A549 treated with AZD9567 at 1 μM for 4 hours (cell line): ENCODE data around the gene HYAL1. TPM values are rescaled to one million over a fixed set of nuclear protein-coding genes. Genes with fewer than 3 reads are reported as not detected.

Source experiments
- total RNA-seq: library from RNA; stranded (reverse); fragments of 200-300 nt; extraction: Qiagen RNA extraction; gene quantifications from 5 replicates; pipeline ENCODE4 v1.2.3, GENCODE V29; 2022; ENCODE audit not compliant: insufficient read depth

The HYAL1 gene, protein sequence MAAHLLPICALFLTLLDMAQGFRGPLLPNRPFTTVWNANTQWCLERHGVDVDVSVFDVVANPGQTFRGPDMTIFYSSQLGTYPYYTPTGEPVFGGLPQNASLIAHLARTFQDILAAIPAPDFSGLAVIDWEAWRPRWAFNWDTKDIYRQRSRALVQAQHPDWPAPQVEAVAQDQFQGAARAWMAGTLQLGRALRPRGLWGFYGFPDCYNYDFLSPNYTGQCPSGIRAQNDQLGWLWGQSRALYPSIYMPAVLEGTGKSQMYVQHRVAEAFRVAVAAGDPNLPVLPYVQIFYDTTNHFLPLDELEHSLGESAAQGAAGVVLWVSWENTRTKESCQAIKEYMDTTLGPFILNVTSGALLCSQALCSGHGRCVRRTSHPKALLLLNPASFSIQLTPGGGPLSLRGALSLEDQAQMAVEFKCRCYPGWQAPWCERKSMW
- total RNA-seq: 0.40 to 0.48 TPM (median 0.46 TPM) in 4 of 5 replicates, not detected in the other

DNA sequence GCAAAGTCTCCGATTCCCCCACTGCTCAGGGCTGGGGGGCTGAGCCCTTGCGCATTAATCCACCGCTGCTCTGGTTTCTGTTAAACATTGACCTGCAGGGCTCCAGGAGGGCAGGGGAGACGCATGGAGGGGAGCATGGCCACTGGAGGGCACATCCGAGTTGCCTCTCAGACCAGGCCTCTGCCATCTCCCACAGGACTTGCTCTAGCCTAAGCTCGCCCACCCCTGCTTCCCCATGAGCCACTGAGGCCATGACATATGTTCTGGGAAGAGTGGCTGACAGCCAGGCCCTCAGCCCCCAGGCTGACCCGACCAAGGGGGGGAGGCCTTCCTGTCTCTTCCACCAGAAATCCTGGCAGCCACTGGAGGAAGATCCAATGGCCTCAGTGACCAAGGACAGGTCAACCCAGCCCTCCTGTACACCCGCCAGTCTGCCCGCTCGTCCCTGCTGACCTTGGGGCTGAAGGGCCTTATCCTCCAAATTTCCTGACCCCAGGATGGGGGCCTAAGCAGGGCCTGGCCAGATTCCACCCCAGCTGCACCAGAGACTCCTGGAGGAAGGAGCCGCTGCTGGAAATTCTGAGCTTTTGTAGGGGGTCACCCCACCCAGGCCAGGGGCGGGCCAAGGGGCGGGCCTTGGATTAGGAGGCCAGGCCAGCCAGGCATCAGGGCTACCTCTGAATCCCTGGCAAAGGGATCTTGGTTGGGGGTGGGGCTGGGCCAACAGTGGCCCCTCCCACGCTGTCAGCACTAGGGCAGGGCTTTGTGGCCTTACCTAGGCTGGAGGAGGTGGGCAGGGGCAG, at the start of gene HYAL1:
TSS of gene HYAL1 (minus strand) at position 562 of the 803 bp plus-strand sequence. CDS start 618 bp downstream, outside the sequence.

DNA sequence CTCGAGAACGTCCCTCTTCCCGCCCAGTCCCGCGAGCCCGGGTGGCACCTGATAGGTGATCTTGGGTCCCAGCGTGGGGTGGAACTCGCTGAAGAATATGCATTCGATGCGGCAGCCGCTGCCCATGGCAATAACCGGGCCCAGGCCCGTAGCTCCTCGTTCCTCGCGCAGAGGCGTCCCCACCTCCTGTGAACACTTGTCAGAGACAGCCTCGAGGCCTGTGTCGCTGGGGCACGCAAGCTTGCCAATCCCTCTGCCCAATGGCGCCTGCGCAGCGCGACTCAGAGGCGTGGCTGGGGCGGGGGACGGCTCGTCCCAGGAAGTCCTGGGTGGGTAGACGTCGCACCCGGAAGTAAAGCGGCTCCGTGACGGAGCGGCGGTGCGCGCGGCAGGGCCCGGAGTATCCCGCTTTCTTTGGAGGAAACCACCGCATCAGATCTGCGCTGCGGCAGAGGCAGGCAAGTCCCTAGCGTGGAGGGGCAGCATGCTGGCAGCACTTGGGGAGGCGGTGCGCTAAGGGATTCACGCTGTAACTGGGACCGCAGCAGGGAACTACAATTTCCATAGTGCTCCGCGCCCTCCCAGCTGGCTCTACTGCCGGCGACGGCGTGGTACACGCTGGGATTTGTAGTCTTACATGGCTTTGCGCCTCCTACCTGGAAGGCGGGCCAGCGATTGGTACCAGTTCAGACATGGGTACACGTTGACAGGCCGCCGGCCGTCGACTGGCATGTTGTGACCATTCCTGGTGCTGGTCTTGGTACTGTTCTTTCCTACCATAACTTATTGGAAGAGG, 47.4 kb upstream of the HYAL1 start, which contains the start of the genes CYB561D2 and NPRL2:
TSS of gene CYB561D2 (plus strand) at position 336 of the 796 bp plus-strand sequence. CDS start 572 bp downstream, outside the sequence.
TSS of gene NPRL2 (minus strand) at position 249 of the 796 bp plus-strand sequence. CDS start at position 126, 123 bp downstream.

GRCh38 chr3:50345586-50346234, 42.3 kb upstream of the HYAL1 start, which contains the start of gene ZMYND10:
ZMYND10 (minus strand) TSS chr3:50345732; CDS start chr3:50345579, 153 bp downstream.

GRCh38 chr3:50340448-50341329, 37.3 kb upstream of the HYAL1 start, which contains the start of gene RASSF1:
RASSF1 (minus strand) TSS chr3:50340836; CDS start chr3:50340805, 31 bp downstream.

GRCh38 chr3:50327943-50328691, 24.7 kb upstream of the HYAL1 start, which contains the start of gene TUSC2:
TUSC2 (minus strand) TSS chr3:50328223; CDS start chr3:50328099, 124 bp downstream.

DNA sequence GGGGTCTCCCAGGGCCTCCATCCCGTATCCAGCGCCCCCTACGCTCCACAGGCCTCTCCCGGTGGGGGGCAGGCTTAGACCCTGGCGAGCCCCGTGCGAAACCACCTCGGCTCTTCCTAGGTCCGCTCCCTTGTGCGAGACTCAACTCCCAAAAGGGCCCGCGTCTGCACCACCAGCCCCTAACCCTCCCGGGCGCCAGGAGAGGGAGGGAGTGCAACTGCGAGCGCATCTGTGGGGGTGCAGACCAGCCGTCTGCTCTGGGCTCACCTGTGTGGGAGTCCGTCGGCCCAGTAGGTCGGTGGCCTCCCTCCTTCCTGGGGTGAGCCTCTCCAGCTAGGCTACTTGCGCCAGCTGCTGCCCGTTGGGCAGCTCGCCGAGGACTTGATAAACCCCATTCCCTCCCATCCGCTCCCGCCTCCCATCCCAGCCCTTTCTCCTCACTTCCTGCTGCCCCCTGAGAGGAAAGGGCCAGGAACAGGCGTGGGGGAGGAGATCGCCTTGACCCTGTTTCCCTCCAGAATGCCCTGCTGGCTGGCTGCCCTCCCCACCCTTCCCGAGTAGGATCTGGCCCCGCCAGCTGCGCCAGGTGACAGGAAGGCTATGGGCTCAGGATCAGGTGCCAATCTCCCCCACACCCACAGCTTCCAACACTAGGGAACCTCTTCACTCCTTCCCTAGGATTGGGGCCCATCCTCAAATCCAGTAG, 19.2 kb upstream of the HYAL1 start, which contains the start of gene HYAL2:
TSS of gene HYAL2 (minus strand) at position 360 of the 706 bp plus-strand sequence. CDS start 2,256 bp downstream, outside the sequence.

DNA sequence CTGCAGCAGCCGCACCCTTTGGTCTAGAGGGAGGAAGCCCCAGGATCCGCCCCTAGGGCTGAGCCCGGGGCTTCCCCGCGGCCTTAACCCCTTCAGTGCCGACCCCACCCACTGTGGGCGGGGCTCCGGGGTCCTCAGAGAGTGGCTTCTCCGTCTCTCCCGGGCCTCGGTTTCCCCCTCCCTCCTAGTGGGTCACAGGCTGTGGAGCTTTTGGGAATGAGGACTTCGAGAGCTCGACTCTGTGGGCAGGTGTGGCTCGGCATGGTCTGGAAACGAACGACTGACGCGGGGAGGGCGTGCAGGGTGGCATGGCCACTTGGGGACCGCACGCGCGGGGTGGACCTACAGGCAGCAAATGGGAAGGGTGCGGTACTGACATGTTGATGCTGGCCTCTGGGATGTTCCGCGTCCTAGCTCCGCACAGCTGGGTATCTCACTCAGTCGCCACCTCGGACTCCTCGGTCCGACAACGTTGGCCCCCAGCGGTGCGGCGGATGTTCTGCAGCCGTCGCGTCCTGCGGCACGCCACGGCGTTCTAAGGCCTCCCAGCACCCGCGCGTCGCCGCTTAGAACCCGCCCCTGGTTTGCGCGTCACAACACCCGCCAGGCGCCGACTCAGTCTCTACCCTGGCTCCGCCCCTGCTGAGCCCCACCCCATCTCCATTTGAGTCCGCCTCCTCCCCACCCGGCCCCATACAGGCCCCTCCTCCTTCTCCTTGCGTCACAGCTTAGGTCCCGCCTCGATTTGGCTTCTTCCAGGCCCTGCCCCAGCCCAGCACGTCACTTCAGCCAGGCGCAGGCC, 4.3 kb downstream of the HYAL1 start, which contains the start of the genes HYAL3 and NAA80:
TSS of gene HYAL3 (minus strand) at position 570 of the 802 bp plus-strand sequence. CDS start 3,803 bp downstream, outside the sequence.
TSS of gene NAA80 (minus strand) at position 570 of the 802 bp plus-strand sequence. CDS start 1,942 bp downstream, outside the sequence.

DNA sequence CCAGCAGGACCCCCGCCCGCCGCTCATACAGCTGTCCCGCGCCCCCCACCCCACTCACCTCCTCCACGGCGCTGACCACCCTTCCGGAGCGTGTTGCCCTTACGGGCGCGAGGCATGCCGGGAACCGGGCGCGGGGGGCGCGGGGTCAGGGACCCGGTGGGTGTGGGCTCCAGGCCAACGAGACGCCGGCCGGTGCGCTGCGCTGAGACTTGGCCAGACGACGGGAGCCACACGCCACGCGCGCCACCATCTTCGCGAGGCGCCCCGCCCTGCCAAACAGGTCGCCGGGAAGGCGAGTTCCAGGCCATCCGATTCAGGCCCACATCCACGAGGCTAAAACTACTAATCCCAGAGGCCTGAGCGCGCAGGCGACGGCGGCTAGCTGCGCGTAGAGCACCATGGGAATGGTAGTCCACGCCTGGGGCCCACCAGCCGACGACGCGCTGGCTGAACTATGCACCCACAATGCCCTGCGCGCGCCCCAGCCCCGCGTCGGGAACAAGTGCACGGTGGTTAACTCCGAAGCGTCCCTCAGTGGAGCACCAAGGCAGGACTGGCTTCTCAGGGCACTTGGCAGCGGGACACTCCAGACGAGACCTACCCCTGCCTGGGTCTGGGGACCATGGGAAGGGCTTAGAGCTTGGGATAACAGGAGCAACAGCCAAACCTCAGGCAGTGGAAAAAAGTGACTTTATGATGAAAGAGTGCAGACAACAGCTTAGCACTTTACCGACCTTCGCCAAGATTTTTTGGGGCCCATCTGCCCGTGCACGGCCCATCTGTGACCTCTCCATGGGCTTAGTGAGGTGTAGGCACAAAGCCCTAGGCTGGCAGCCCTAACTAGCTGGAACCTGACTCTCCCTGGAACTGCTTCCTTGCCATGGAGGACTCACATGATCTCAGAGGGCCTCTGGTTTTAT, 11.0 kb downstream of the HYAL1 start, which contains the start of gene IFRD2:
TSS of gene IFRD2 (minus strand) at position 271 of the 920 bp plus-strand sequence. CDS start at position 116, 155 bp downstream.

DNA sequence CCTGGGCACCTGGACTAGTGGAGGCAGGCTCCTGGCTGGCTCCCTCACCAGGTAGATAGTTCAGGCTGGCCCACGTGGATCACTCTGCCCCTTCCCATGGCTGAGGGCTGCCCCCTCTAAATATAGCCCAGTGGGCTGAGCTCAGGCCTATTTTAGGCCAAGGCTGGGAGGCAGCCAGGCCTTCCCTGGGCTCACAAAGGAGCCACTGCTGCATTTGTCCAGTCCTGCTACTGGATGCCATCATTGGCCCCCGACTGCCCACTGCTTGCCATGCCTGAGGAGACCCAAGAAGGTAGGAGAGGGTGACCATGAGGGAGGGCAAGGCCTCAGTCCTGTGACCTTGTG, 24.5 kb downstream of the HYAL1 start, which contains the start of gene LSMEM2:
TSS of gene LSMEM2 (plus strand) at position 208 of the 345 bp plus-strand sequence. CDS start at position 235, 27 bp downstream.

GRCh38 chr3:50268703-50269451, 34.5 kb downstream of the HYAL1 start, which contains the start of gene SEMA3B:
SEMA3B (plus strand) TSS chr3:50269147; CDS start chr3:50269241, 94 bp downstream.

Other genes starting within 250 kb of the HYAL1 start
- 24.9 to 39.4 TPM (median 39.0 TPM) in 5 replicates for gene RBM5, start 214.7 kb downstream of the HYAL1 start, total RNA-seq
- gene SEMA3F, start 148.2 kb downstream of the HYAL1 start, total RNA-seq: 9.3 to 14.6 TPM (median 13.9 TPM) in 5 replicates
- gene GNAT1, start 112.0 kb downstream of the HYAL1 start, total RNA-seq: not detected in 5 replicates
- gene SLC38A3, start 98.3 kb downstream of the HYAL1 start, total RNA-seq: 0.05 to 0.09 TPM in 2 of 5 replicates, not detected in the others
- gene GNAI2, start 67.4 kb downstream of the HYAL1 start, total RNA-seq: 37.0 to 49.5 TPM (median 48.2 TPM) in 5 replicates
- 6.3 to 12.7 TPM (median 6.7 TPM) in 5 replicates for gene SEMA3B, start 34.4 kb downstream of the HYAL1 start, total RNA-seq
- gene LSMEM2, start 24.5 kb downstream of the HYAL1 start, total RNA-seq: 0.07 to 0.08 TPM (median 0.07 TPM) in 4 of 5 replicates, not detected in the other
- 64.7 to 88.5 TPM (median 84.1 TPM) in 5 replicates for gene IFRD2, start 11.1 kb downstream of the HYAL1 start, total RNA-seq
- gene HYAL3, start 4.2 kb downstream of the HYAL1 start, total RNA-seq: 6.8 to 10.1 TPM (median 8.3 TPM) in 5 replicates
- gene NAA80, start 4.2 kb downstream of the HYAL1 start, total RNA-seq: 4.3 to 8.6 TPM (median 8.3 TPM) in 5 replicates
- 26.8 to 33.6 TPM (median 30.4 TPM) in 5 replicates for gene HYAL2, start 19.2 kb upstream of the HYAL1 start, total RNA-seq
- 19.8 to 39.8 TPM (median 36.5 TPM) in 5 replicates for gene TUSC2, start 24.6 kb upstream of the HYAL1 start, total RNA-seq
- gene RASSF1, start 37.3 kb upstream of the HYAL1 start, total RNA-seq: 14.4 to 22.0 TPM (median 21.2 TPM) in 5 replicates
- 0.86 to 1.5 TPM (median 1.2 TPM) in 4 of 5 replicates, not detected in the other for gene ZMYND10, start 42.2 kb upstream of the HYAL1 start, total RNA-seq
- gene NPRL2, start 47.2 kb upstream of the HYAL1 start, total RNA-seq: 13.4 to 15.4 TPM (median 14.4 TPM) in 5 replicates
- 15.1 to 22.0 TPM (median 20.1 TPM) in 5 replicates for gene CYB561D2, start 47.3 kb upstream of the HYAL1 start, total RNA-seq
- 33.9 to 47.2 TPM (median 45.6 TPM) in 5 replicates for gene TMEM115, start 55.9 kb upstream of the HYAL1 start, total RNA-seq
- 0.37 to 1.8 TPM (median 0.64 TPM) in 5 replicates for gene CACNA2D2, start 200.1 kb upstream of the HYAL1 start, total RNA-seq